Stimulated activated CD8-positive, alpha-beta memory T cell treated with anti-CD3 and anti-CD28 coated beads, Interleukin-7, amount 100 ng/mL, for 4 hours (primary cell): ENCODE results near the gene MST1.

Source experiments
- DNase-seq, 2 donors: peaks; one replicate each; pipeline ENCODE4 v3.0.0-alpha.2; 2020; ENCODE audit warnings: low read depth in 2 of 2

MST1 gene

GRCh38 chr3:49717959-49718857 is 28.9 kb upstream of the MST1 start:
- DNase-seq, result no peak

DNA sequence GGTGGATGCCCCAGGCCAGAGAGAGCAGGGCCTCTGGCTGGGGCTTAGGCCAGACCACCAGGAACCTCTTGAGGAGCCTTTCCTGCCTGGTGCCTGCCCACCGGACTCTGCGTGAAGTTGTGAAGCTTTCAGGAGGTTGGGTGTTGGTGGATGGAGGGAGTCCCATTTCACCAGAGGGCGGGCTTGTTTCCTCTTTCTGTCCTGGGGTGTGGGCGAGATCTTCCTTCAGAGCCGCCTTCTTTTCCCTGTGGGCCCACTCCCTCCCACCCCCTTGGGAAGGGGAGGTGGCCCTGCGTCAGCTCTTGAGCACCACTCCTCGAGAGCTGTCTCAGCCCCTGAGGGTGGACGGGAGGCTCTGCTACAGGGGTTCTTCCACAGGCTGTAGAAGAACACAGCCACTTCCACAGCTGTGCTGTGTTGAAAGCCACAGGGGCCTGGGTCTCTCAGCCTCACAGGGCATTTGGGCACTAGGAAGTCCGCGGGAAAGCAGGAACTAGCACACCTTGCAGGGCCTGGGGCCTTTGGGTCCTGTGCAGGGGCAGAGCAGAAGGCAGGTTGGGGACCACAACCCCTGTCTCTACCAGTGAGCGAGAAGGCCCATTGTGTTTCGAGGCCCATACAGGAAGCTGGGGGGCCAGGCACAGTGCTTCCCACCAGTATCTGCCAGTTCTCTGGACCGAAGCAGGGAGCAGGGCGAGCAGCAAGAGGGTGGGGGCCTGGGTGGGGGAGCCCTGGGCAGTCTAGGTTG is 28.1 kb upstream of the MST1 start:
- no peak for DNase-seq

DNA sequence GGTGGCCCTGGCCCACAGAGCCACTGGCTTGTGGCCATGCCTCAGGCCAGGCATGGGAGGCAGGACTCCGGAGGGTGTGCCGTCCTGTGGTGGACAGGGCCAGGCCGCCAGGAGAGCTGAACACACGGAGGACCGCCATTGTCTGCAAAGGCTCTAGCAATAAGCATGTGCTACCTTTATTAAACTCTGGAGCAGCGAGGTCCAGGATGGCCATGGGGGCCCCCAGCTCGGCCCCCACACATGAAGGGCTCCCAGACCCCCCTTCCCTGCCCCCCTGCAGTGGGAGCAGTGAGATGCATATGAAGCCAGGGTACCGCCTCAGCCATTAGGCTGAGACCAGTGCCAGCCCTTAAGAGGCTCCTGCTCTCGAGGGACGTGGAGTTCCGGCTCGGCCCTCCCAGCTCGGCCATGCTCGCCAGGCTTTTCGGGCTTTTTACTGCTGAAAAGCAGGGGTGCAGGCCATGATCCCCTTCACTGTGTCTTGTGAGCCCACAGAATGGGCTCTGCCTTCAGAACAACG is 27.5 kb upstream of the MST1 start:
- DNase-seq, result no peak

GRCh38 chr3:49716169-49716568 is 26.9 kb upstream of the MST1 start:
- DNase-seq, result no peak

GRCh38 chr3:49715611-49716121 is 26.4 kb upstream of the MST1 start:
- no peak for DNase-seq

DNA sequence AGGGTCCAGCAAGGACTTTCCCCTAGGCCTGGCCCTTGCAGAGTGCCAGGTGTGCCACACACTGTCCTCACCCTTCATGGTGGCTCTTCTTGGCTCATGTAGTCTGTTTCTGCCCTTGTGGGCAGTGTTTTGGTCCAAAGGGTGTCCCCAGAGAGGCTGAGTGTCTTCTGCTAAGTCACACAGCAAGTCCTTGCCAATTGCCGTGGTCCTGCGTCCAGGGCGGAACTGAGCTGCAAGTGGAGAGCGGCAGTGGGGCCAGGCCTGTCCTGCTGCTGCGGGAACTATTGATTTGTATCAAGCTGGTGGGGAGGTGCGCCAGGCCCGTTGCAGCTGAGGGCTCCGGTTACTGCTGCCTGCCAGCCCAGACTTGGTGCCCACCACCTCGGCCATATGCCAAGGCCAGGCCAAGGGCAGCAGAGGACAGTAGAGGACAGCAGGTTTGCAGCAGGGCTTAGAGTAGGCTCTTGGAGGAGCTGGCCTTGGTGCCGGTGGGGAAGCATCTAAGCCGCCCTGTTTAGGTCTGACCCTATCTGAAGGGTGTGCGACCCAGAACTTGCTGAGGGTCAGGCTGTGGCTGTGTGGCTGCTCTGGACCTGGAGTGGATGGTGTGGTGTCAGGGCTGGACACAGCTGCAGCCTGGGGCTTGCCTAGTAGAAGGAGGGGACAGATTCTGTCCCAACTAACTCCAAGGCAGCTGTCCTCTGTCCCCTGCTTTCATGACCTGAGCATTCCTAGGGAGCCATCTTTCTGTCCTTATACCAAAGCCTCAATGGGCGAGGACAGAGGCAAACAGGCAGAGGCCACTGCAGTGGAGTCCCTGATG is 25.7 kb upstream of the MST1 start:
- DNase-seq, result no peak

GRCh38 chr3:49713336-49714105 is 24.2 kb upstream of the MST1 start:
- DNase-seq, result no peak

- no peak for DNase-seq
These were observed 23.5 kb upstream of the MST1 start for GRCh38 chr3:49712631-49713317.

- DNase-seq, result no peak
These were observed 22.9 kb upstream of the MST1 start for GRCh38 chr3:49712166-49712565.

DNA sequence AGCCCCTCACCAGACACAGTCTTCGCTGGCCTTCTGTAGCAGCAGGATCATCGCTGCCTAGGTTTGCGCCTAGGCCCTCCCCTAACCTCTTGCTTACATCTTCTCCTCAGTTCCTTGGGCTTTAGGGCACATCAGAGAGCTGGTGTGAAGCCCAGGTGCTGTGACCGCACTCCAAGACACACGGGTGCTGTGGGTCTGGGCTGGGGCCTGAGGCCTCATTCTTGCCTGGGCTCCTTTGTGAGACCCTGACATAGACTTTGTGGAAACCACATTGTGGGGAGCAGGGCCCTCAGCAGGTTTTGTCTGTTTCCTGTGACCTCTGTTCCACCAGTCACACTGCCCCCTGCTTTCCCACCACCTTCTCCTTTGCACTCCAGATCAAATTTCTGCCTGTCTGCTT is 22.2 kb upstream of the MST1 start:
- DNase-seq, result no peak

GRCh38 chr3:49709852-49710251 is 20.6 kb upstream of the MST1 start:
- no peak for DNase-seq

DNA sequence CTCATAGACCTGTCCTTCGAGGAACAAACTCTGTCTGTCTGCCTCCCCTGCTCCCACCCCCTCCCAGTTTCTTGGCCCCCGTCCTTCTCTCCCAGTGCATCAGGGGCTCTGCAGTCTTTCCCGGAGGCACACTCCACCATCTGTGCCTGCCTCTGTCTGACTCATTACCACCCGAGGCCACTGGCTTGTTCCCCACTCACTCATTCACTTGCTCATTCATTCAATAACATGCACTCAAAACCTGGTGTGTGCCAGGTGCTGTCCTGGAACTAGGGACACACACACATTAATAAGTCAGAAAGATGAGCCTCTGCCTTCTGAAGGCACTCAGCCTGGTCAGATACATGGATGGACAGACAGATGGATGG is 17.8 kb upstream of the MST1 start:
- no peak for DNase-seq

- DNase-seq, result no peak
These were observed 17.3 kb upstream of the MST1 start for GRCh38 chr3:49706456-49707112.

DNA sequence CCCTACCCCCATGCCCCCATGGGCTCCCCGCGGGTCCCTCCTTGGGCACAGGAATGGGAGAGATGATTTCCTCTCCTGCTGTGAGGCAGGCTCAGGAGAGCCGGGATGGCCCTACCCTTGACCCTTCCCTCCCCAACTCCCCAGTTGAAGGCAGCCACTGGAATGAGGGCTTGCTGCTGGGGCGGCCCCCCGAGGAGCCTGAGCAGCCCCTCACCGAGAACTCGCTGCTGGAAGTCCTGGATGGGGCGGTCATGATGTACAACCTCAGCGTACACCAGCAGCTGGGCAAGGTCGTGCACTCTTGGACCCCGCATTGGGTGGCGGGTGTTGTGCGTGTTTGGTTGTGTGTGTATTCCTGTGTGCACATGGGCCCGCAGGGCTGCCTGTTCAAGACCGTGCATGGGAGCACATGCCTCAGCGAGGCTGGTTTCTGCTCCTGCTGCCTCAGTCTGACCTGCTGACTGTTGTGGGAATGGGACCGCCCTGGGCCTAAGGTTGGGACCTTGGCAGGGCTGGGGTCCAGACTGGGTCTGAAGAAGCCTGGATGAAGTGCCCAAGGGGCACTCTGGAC is 16.2 kb upstream of the MST1 start:
- DNase-seq, result no peak

DNA sequence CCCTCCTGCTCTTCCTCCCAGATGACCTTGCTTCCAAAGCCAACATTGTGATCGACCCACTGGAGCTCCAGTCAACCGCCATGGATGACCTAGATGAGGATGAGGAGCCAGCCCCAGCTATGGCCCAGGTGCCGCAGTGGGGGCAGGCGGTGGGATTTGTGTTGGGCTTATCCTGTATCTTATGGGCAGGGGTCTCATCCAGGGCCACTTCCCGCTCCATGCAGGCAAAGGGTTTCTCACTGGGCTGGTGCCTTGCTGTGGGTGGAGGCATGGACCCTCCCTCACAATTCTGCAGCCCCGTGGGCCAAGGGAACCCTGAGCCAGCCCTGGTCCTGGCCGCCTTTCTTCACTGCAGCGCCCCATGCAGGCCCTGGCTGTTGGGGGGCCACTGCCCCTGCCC is 15.4 kb upstream of the MST1 start:
- no peak for DNase-seq

DNA sequence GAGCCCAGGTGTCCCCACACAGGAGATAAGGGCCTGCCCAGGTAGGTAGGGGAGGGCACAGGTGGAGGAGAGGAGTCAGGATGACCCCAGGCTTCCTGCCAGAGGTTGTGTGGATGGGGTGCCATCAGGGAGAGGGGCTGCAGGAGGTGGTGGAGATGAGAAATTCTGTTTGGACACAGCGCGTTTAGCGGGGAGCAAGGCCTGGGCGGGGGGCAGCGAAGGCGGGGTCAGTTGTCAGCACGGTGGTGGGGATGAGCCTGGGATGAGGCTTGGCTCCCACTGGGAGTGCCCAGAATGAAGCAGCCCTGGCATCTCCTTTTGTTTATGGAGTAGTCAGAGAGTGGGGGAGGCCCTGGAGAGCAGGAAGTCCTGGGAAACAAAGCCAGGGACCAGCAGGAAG is 14.7 kb upstream of the MST1 start:
- no peak for DNase-seq

GRCh38 chr3:49703443-49703927 is 14.2 kb upstream of the MST1 start:
- DNase-seq, result peak; percentile 27 to 41

DNA sequence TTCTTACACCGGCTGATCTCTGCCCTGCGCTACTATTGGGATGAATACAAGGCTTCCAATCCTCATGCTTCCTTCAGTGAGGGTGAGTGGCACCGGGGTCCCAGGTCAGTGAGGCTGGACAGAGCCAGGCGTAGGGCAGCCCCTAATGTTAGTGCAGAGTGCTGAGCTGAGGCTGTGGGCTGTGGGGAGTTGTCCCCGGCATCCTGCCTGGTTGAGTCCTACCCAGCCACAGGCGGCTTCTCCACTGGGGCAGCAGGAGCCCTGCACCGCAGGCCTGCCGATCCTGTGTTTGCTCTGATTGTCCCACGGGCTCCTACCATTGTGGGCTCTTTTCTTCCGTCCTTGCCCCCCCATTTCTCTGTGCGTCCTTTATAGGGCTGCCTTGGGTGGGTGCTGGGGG is 13.4 kb upstream of the MST1 start:
- DNase-seq, result no peak

GRCh38 chr3:49701388-49702077 is 12.3 kb upstream of the MST1 start:
- no peak for DNase-seq
